GM20431 (cell line): ENCODE measurements around the gene RSPO4.

Experiments used
- in situ Hi-C: fragments of 300-500 bp; cut with MseI, MboI; formaldehyde crosslinking; loops from one replicate; pipeline ENCODE4 v1.15.0; 2020; ENCODE audit warnings: low sequenced_read_pairs; ENCODE audit not compliant: unreplicated experiment

RSPO4 gene

GRCh38 chr20:946826-947225 is 55.3 kb downstream of the RSPO4 start:
- in situ Hi-C loops: no loop called here

GRCh38 chr20:945841-946240 is 56.3 kb downstream of the RSPO4 start:
- in situ Hi-C loops: no loop called here

- in situ Hi-C loops: no loop called here
Observed at GRCh38 chr20:944774-945410, 57.2 kb downstream of the RSPO4 start.

- in situ Hi-C loops: no loop called here
Observed at GRCh38 chr20:944148-944547, 58.0 kb downstream of the RSPO4 start.

GRCh38 chr20:942611-943010 is 59.5 kb downstream of the RSPO4 start:
- in situ Hi-C loops: no loop called here

- in situ Hi-C loops: no loop called here
Observed at GRCh38 chr20:940926-941325, 61.2 kb downstream of the RSPO4 start.

GRCh38 chr20:939606-940005 is 62.5 kb downstream of the RSPO4 start:
- in situ Hi-C loops: no loop called here

- in situ Hi-C loops: no loop called here
Observed at GRCh38 chr20:934186-934840, 67.8 kb downstream of the RSPO4 start.

- in situ Hi-C loops: no loop called here
Observed at GRCh38 chr20:933029-933428, 69.1 kb downstream of the RSPO4 start.

- in situ Hi-C loops: no loop called here
Observed at GRCh38 chr20:931401-931800, 70.7 kb downstream of the RSPO4 start.

GRCh38 chr20:926670-927069 is 75.4 kb downstream of the RSPO4 start:
- in situ Hi-C loops: no loop called here

- in situ Hi-C loops: no loop called here
Observed at GRCh38 chr20:925516-925915, 76.6 kb downstream of the RSPO4 start.

- in situ Hi-C loops: no loop called here
Observed at GRCh38 chr20:924639-925038, 77.5 kb downstream of the RSPO4 start.

- in situ Hi-C loops: no loop called here
Observed at GRCh38 chr20:922781-923180, 79.3 kb downstream of the RSPO4 start.

- in situ Hi-C loops: no loop called here
Observed at GRCh38 chr20:921068-921467, 81.0 kb downstream of the RSPO4 start.

- in situ Hi-C loops: no loop called here
Observed at GRCh38 chr20:920311-920710, 81.8 kb downstream of the RSPO4 start.

GRCh38 chr20:919491-919916 is 82.6 kb downstream of the RSPO4 start:
- in situ Hi-C loops: no loop called here

GRCh38 chr20:917416-917815 is 84.7 kb downstream of the RSPO4 start:
- in situ Hi-C loops: no loop called here

GRCh38 chr20:916825-917224 is 85.3 kb downstream of the RSPO4 start:
- in situ Hi-C loops: no loop called here

GRCh38 chr20:916125-916799 is 85.8 kb downstream of the RSPO4 start, which contains the start of gene ANGPT4:
Gene ANGPT4 (minus strand): TSS chr20:916334. CDS start chr20:916214, 120 bp downstream.
- in situ Hi-C loops: no loop called here

- in situ Hi-C loops: no loop called here
Observed at GRCh38 chr20:914727-915498, 87.2 kb downstream of the RSPO4 start.
